Thymus (tissue), 11 donors: Measurements from ENCODE around the gene SCFD1. TPM values are rescaled to one million over a fixed set of nuclear protein-coding genes. Genes with fewer than 3 reads are reported as not detected.

ENCODE experiments used
- DNase-seq, 9 donors: peaks; one replicate each; pipeline ENCODE4 v3.0.0-alpha.2; 2013; ENCODE audit warnings: low spot score in 9 of 9, low read depth in 6 of 9, missing footprints in 1 of 9
- H3K27ac ChIP-seq, 2 donors: one replicate each; pipeline ENCODE4 v1.5.1; 2013; ENCODE audit warnings: control low read depth in 1 of 2, low read depth in 1 of 2, low read length in 1 of 2, mild to moderate bottlenecking in 1 of 2, moderate library complexity in 1 of 2
- H3K27me3 ChIP-seq, 2 donors: one replicate each; pipeline ENCODE4 v1.5.1; 2013; ENCODE audit warnings: low read length in 1 of 2; ENCODE audit not compliant: control insufficient read depth in 2 of 2, insufficient read depth in 1 of 2
- H3K36me3 ChIP-seq, 2 donors: one replicate each; pipeline ENCODE4 v1.5.1; 2013; ENCODE audit warnings: low read length in 1 of 2, mild to moderate bottlenecking in 1 of 2, moderate library complexity in 1 of 2; ENCODE audit not compliant: control insufficient read depth in 2 of 2, insufficient read depth in 2 of 2
- H3K4me1 ChIP-seq, 2 donors: one replicate each; pipeline ENCODE4 v1.5.1; 2013; ENCODE audit warnings: low read length in 2 of 2; ENCODE audit not compliant: control insufficient read depth in 2 of 2, insufficient read depth in 2 of 2
- H3K4me3 ChIP-seq, 2 donors: one replicate each; pipeline ENCODE4 v1.5.1; 2013; ENCODE audit warnings: low read length in 2 of 2, control low read depth in 1 of 2, mild to moderate bottlenecking in 1 of 2
- H3K9me3 ChIP-seq, 2 donors: one replicate each; pipeline ENCODE4 v1.5.1; 2013; ENCODE audit warnings: low read length in 1 of 2, mild to moderate bottlenecking in 1 of 2; ENCODE audit not compliant: control insufficient read depth in 2 of 2, insufficient read depth in 1 of 2
- WGBS: extraction: QIAGEN DNeasy Blood & Tissue Kit; methylation state at CpG from one replicate; pipeline ENCODE4 v1.1.7; 2013; 5-methylcytosine and 5-hydroxymethylcytosine counted together
- polyA plus RNA-seq: library from polyadenylated mRNA; stranded (reverse); fragments of 200-250 nt; gene quantifications from one replicate; pipeline ENCODE4 v1.2.3, GENCODE V29; 2013
- total RNA-seq: library from RNA; stranded (reverse); fragments of 120-200 nt; gene quantifications from one replicate; pipeline ENCODE4 v1.2.4, GENCODE V29; 2013
- donor health status: healthy.

SCFD1 gene
- total and polyA plus RNA-seq, 2 donors, result 78.1 to 107 TPM

DNA sequence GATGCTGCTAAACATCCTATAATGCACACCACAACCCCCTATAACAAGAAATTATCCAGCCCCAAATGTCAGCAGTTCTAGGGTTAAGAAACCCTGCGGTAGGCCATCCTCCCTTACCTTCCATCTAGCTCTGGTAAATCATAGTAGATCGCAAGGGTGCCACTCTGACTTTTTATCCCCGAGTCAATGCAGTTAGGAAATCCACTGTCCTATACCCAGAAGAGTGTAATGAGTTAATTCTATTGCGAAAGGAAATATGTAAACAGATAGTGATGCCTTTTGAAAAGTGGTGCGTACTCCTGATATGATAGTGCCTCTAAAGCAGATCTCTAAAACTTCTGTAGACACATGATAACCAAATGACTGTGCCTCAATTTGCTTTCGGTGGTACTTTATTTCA, 29.8 kb downstream of the SCFD1 start:
- no peak for DNase-seq
- Histone ChIP-seq H3K4me3 (no peak overlapping the region), H3K27me3 (no peaks in the 10 kb centered on the region), H3K27ac (no peak overlapping the region), H3K36me3 (peaks cover 21 to 40% of the 10 kb centered on the region in 2 donors), H3K4me1 (no peaks in the 10 kb centered on the region), H3K9me3 (no peaks in the 10 kb centered on the region)
- 89% methylated on average over 6 of the region's 6 CpGs for WGBS

DNA sequence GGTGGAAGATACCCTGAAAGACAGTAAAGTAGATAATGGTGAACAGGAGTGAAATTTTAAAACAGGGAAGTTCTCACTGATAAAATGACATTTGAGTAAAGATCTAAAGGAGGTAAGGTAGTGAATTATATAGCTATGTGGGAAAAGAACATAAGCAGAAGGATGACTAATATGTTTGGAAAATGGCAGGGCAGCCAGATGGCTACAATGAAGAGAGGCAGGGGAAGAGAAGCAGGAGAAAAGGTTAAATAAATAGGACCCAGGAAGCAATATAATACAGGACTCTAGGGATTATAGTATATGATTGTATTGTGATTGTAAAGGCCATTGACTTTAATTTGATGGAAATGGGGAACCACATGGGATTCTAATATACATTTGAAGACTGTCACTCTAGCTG, 33.0 kb downstream of the SCFD1 start:
- Histone ChIP-seq H3K9me3 (no peaks in the 10 kb centered on the region), H3K4me1 (no peaks in the 10 kb centered on the region), H3K36me3 (peaks cover 24 to 48% of the 10 kb centered on the region in 2 donors), H3K27ac (no peak overlapping the region), H3K4me3 (no peak overlapping the region), H3K27me3 (no peaks in the 10 kb centered on the region)
- DNase-seq, result no peak

DNA sequence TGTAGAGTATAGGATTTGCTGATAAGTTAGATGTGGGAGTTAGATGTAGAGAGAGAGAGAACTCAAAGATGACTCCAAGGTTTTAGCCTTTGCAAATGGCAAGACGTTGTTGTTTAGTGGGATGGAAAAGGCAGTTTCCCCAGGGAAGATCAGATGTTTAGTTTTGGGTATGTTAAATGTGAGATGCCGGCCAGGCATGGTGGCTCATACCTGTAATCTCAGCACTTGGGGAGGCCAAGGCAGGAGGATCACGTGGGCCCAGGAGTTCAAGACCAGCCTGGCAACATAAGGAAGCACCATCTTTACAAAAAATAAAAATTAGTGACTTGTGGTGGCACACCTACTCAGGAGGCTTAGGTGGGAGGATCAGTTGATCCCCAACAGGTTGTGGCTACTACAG, 33.5 kb downstream of the SCFD1 start:
- no peaks in the 10 kb centered on the region for H3K9me3 ChIP-seq
- H3K4me1 ChIP-seq, result no peaks in the 10 kb centered on the region
- no peak overlapping the region for H3K4me3 ChIP-seq
- WGBS, result 98% methylated on average over 3 of the region's 3 CpGs
- peaks cover 24 to 47% of the 10 kb centered on the region in 2 donors for H3K36me3 ChIP-seq
- H3K27me3 ChIP-seq, result no peaks in the 10 kb centered on the region
- no peak for DNase-seq
- no peak overlapping the region for H3K27ac ChIP-seq

DNA sequence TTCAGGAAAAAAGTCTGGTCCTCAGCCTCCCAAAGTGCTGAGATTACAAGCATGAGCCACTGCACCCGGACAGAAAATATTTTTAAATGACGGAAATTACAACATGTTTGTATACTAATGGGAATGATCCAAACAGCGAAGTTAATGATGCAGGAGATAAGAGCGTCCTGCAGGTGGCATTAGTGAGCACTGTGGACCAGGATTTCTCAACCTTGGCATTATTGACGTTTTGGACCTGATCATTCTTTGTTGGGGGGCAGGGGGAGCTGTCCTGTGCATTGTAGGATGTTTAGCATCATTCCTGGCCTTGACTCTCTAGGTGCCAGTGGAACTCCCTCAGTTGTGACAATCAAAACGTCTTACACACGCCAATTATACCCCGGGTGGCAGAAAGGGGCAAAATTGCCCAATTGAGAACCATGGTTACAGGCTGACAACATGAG, 34.1 kb downstream of the SCFD1 start:
- Histone ChIP-seq H3K27me3 (no peaks in the 10 kb centered on the region), H3K9me3 (no peaks in the 10 kb centered on the region), H3K27ac (no peak overlapping the region), H3K4me1 (no peaks in the 10 kb centered on the region), H3K4me3 (no peak overlapping the region), H3K36me3 (peaks cover 24 to 51% of the 10 kb centered on the region in 2 donors)
- DNase-seq, result peak in 7 of 9 donors; percentile 2 to 50 (median 20)
- 77% methylated on average over 8 of the region's 8 CpGs for WGBS

DNA sequence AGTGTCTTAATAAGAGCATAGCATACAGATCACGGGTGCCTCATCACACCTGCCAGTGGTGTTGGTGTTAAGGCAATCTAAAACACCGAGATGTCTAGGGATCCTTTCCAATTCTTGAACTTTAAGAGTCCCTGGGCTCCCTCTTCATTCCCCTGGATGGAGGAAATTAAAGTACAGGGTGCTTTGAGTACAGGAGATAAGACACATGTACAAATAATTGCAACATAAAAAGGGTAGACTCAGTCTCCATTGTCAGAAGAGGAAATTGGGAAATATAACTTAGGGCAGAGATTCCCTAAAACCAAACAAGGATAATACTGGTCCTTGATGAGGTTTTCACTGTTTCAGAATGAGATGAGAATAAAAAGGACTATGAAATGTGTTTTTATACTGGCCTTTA, 34.9 kb downstream of the SCFD1 start:
- Histone ChIP-seq H3K27ac (no peak overlapping the region), H3K36me3 (peaks cover 19 to 46% of the 10 kb centered on the region in 2 donors)

DNA sequence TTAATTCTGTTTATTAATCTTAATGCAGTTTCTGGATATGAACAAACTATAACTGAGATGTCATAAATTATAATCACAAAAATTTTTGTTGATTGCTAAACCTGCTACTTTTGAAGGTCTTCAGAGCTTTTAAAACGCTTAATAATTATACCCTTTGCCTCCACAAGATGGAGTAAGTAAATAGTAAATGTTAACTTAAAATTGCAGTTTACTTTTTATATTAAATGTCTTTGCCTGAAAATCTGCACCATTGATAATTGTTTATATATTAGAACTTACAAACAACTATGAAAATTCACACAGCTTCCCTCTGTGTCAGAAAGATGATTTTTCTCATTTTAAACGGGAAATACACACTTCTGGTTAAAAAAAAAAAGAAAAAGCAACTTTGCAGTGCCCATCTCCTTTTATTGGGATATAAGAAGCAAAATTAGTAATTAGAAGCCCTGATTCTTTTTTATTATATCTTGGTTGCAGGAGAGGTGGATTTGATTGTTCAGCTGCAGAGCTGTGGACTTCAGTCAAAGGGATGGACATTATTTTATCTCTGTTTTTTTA, 35.6 kb downstream of the SCFD1 start:
- no peak overlapping the region for H3K4me3 ChIP-seq
- peak in 1 of 9 donors; percentile 17 for DNase-seq
- H3K9me3 ChIP-seq, result no peaks in the 10 kb centered on the region
- H3K36me3 ChIP-seq, result peaks cover 19 to 42% of the 10 kb centered on the region in 2 donors
- no peaks in the 10 kb centered on the region for H3K27me3 ChIP-seq
- H3K27ac ChIP-seq, result no peak overlapping the region
- 82% methylated on average over 2 of the region's 2 CpGs for WGBS
- H3K4me1 ChIP-seq, result no peaks in the 10 kb centered on the region

More for the DNA sequence above, 34.9 kb downstream of the SCFD1 start:
- H3K4me1 ChIP-seq, result no peaks in the 10 kb centered on the region
- H3K27me3 ChIP-seq, result no peaks in the 10 kb centered on the region
- no peak for DNase-seq
- no peaks in the 10 kb centered on the region for H3K9me3 ChIP-seq
- WGBS, result 96% methylated on average over 2 of the region's 2 CpGs
- no peak overlapping the region for H3K4me3 ChIP-seq

DNA sequence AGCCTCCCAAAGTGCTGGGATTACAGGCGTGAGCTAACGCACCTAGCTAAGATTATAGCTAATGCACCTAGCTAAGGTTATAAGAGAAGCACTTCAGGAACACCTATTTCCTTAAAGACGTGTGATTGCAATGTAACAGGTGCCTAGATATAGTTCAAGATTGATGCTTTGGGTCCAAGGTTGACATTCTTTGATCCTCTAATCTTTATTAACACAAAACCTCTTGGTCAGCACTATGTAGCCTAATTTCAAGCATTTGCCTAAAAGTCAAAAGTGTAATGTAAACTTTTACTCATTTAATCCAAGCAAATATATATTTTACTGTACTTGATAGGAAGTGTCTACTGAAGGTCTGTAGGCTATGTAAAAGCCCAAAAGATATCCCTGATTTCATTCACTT, 36.5 kb downstream of the SCFD1 start:
- no peak overlapping the region for H3K4me3 ChIP-seq
- H3K4me1 ChIP-seq, result no peaks in the 10 kb centered on the region
- no peaks in the 10 kb centered on the region for H3K9me3 ChIP-seq
- H3K36me3 ChIP-seq, result peaks cover 17 to 33% of the 10 kb centered on the region in 2 donors
- no peak for DNase-seq
- H3K27me3 ChIP-seq, result no peaks in the 10 kb centered on the region
- WGBS, result over 99% methylated on average over 3 of the region's 3 CpGs
- H3K27ac ChIP-seq, result no peak overlapping the region

DNA sequence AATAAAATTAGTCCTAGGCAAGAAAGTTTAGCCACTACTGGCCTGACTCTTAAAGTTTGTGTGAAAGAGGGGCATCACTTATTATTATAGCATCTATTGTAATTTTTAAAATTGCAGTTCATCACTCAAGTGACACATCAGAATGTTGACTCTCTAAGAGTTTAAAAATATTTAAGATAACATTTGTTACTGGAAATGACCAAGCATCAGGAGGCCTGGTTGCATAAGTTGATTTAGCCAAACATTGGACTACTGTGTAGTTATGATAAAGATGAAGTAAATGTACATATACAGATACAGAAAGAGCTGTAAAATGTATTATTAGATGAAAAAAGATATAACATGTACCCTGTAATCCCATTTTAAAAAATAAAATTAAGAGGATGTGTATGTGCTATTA, 47.5 kb downstream of the SCFD1 start:
- H3K9me3 ChIP-seq, result no peaks in the 10 kb centered on the region
- peaks cover 0 to 4% of the 10 kb centered on the region in 2 donors for H3K36me3 ChIP-seq
- no peak overlapping the region for H3K27ac ChIP-seq
- DNase-seq, result no peak
- H3K4me3 ChIP-seq, result no peak overlapping the region
- no peaks in the 10 kb centered on the region for H3K27me3 ChIP-seq
- H3K4me1 ChIP-seq, result no peaks in the 10 kb centered on the region

DNA sequence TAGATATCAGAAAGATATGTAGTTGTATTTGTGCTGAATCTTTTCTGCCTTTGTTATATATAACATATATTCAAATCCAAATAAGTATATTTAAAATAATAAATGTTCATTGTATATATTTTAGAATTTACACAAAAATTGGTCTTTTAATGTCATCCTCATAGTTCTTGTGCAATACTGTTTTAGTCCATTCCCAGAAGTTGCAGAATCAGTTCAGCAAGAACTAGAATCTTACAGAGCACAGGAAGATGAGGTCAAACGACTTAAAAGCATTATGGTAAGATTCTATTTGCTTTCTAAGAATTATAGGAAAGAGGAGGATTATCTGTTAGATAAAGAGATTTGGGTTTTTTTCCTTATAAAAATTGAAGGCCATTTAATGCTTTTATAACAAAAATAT, 51.0 kb downstream of the SCFD1 start:
- WGBS, result 90% methylated on average over 1 of the region's 1 CpG
- no peaks in the 10 kb centered on the region for H3K27me3 ChIP-seq
- no peak overlapping the region for H3K4me3 ChIP-seq
- no peak overlapping the region for H3K27ac ChIP-seq
- H3K36me3 ChIP-seq, result peaks cover 0 to 8% of the 10 kb centered on the region in 2 donors
- no peaks in the 10 kb centered on the region for H3K9me3 ChIP-seq
- no peak for DNase-seq
- no peaks in the 10 kb centered on the region for H3K4me1 ChIP-seq
